AG09319 (cell line): ENCODE measurements around the gene IL23A.

Experiments
- DNase-seq: peaks from one replicate; pipeline ENCODE4 v3.0.0-alpha.2; 2010; ENCODE audit warnings: low read depth; ENCODE audit errors: extremely low read depth
- CTCF ChIP-seq: IDR thresholded peaks from 2 replicates; pipeline ENCODE4 v1.5.1; 2011; ENCODE audit warnings: low read depth, mild to moderate bottlenecking, inconsistent platforms, low read length, moderate library complexity

IL23A gene

GRCh38 chr12:56338308-56339157 is at the start of gene IL23A:
TSS of gene IL23A (plus strand) at chr12:56338884. CDS start at chr12:56339045, 161 bp downstream.
- no peak for DNase-seq
- no peak for TF ChIP-seq CTCF

- no peak for TF ChIP-seq CTCF
- DNase-seq, result no peak
Observed at GRCh38 chr12:56293795-56294194, 44.9 kb upstream of the IL23A start.

GRCh38 chr12:56296295-56296694 is 42.4 kb upstream of the IL23A start:
- no peak for DNase-seq
- TF ChIP-seq CTCF, result no peak

- no peak for DNase-seq
- no peak for TF ChIP-seq CTCF
Observed at GRCh38 chr12:56297400-56297799, 41.3 kb upstream of the IL23A start.

- no peak for DNase-seq
- TF ChIP-seq CTCF, result no peak
Observed at GRCh38 chr12:56298828-56299227, 39.9 kb upstream of the IL23A start.

GRCh38 chr12:56299308-56299852 is 39.3 kb upstream of the IL23A start:
- no peak for TF ChIP-seq CTCF
- DNase-seq, result no peak

GRCh38 chr12:56299853-56300643 is 38.6 kb upstream of the IL23A start, which contains the start of gene CS:
TSS of gene CS (minus strand) at chr12:56300330. CDS start at chr12:56300201, 129 bp downstream.
- DNase-seq, result peak; percentile 92
- TF ChIP-seq CTCF, result no peak
